Lung (tissue), 12 donors: Measurements from ENCODE around the gene KCNK1. TPM values are rescaled to one million over a fixed set of nuclear protein-coding genes. Genes with fewer than 3 reads are reported as not detected.

ENCODE experiments used
- ATAC-seq: fragments of 200-7000 bp; cut with Tn5 transposase; one replicate; pipeline ENCODE4 v1.9.1; 2020; ENCODE audit warnings: moderate number of reproducible peaks; ENCODE audit not compliant: insufficient read depth, low FRiP score
- DNase-seq, 3 donors: peaks; one replicate each; pipeline ENCODE4 v3.0.0-alpha.2; 2013 to 2017
- H3K27ac ChIP-seq, 2 donors: one replicate each; pipeline ENCODE4 v1.5.1; 2013; ENCODE audit warnings: mild to moderate bottlenecking in 2 of 2, moderate library complexity in 2 of 2, control low read depth in 1 of 2, inconsistent platforms in 1 of 2, low read depth in 1 of 2, low read length in 1 of 2
- H3K27me3 ChIP-seq, 3 donors: one replicate each; pipeline ENCODE4 v1.5.1; 2013; ENCODE audit warnings: low read length in 2 of 3; ENCODE audit not compliant: control insufficient read depth in 3 of 3, insufficient read depth in 3 of 3
- H3K36me3 ChIP-seq, 4 donors: one replicate each; pipeline ENCODE4 v1.5.1; 2013; ENCODE audit warnings: low read length in 4 of 4, mild to moderate bottlenecking in 1 of 4, moderate library complexity in 1 of 4; ENCODE audit not compliant: control insufficient read depth in 4 of 4, insufficient read depth in 4 of 4
- H3K4me1 ChIP-seq, 5 donors: one replicate each; pipeline ENCODE4 v1.5.1; 2013; ENCODE audit warnings: low read length in 5 of 5, mild to moderate bottlenecking in 2 of 5, moderate library complexity in 1 of 5; ENCODE audit not compliant: control insufficient read depth in 5 of 5, insufficient read depth in 5 of 5
- H3K4me3 ChIP-seq: one replicate; pipeline ENCODE4 v1.5.1; 2013; ENCODE audit warnings: mild to moderate bottlenecking, control low read depth, moderate library complexity
- H3K9ac ChIP-seq, 2 donors: one replicate each; pipeline ENCODE4 v1.5.1; 2013; ENCODE audit warnings: low read length in 2 of 2, control low read depth in 1 of 2; ENCODE audit not compliant: insufficient read depth in 1 of 2
- H3K9me3 ChIP-seq, 4 donors: one replicate each; pipeline ENCODE4 v1.5.1; 2013; ENCODE audit warnings: low read length in 3 of 4, mild to moderate bottlenecking in 1 of 4, moderate library complexity in 1 of 4; ENCODE audit not compliant: control insufficient read depth in 4 of 4, insufficient read depth in 3 of 4
- CTCF ChIP-seq: IDR thresholded peaks from 2 replicates; pipeline ENCODE4 v1.5.1; 2012; ENCODE audit warnings: mild to moderate bottlenecking; ENCODE audit errors: control extremely low read depth, extremely low read depth
- WGBS, 2 donors: extraction: QIAGEN DNeasy Blood & Tissue Kit; methylation state at CpG; one replicate each; pipeline ENCODE4 v1.1.7; 2013; 5-methylcytosine and 5-hydroxymethylcytosine counted together
- polyA plus RNA-seq, 2 donors: library from polyadenylated mRNA; stranded (reverse); fragments of 200-250 nt; gene quantifications; one replicate each; pipeline ENCODE4 v1.2.1, GENCODE V29; 2013
- total RNA-seq, 2 donors: library from RNA; depleted of rRNA in 1 of 2; stranded (reverse); fragments of >200 nt in 1 of 2; gene quantifications; one replicate each; pipeline ENCODE4 v1.2.1, GENCODE V29; 2014 to 2021
- donor health status: control.
- donor health status: control.
- donor health status: Bipolar disorder and iron deficiency.
- donor health status: healthy.
- donor health status: DM: yes; HTN: yes; CAD: no.

The KCNK1 gene
- total and polyA plus RNA-seq, 4 donors = 8.9 to 13.1 (median 11.2) TPM

- ATAC-seq (no peak), DNase-seq (no peak)
- no peaks in the 10 kb centered on the region for H3K9me3 ChIP-seq
- H3K27ac ChIP-seq = no peak overlapping the region
- WGBS, 2 donors = 86 to 88% methylated on average over 7 of the region's 7 CpGs
- no peak overlapping the region for H3K9ac ChIP-seq
- H3K4me3 ChIP-seq = no peak overlapping the region
- H3K27me3 ChIP-seq = no peaks in the 10 kb centered on the region
- peaks cover 0 to 6% (median 0%) of the 10 kb centered on the region in 5 donors for H3K4me1 ChIP-seq
- H3K36me3 ChIP-seq = no peaks in the 10 kb centered on the region
- TF ChIP-seq CTCF = no peak
These were observed 24.6 kb downstream of the KCNK1 start for GRCh38 chr1:233638513-233638912.

GRCh38 chr1:233639611-233640010 lies 25.7 kb downstream of the KCNK1 start:
- WGBS, 2 donors = 39 to 41% methylated on average over 5 of the region's 5 CpGs
- TF ChIP-seq CTCF = no peak
- no peak overlapping the region for H3K9ac ChIP-seq

GRCh38 chr1:233640179-233640578 lies 26.3 kb downstream of the KCNK1 start:
- no peak overlapping the region for H3K27ac ChIP-seq
- no peaks in the 10 kb centered on the region for H3K9me3 ChIP-seq
- DNase-seq (no peak), ATAC-seq (no peak)
- no peaks in the 10 kb centered on the region for H3K36me3 ChIP-seq
- no peak overlapping the region for H3K9ac ChIP-seq
- no peak overlapping the region for H3K4me3 ChIP-seq
- 78 to 89% methylated on average over 3 of the region's 3 CpGs for WGBS, 2 donors
- TF ChIP-seq CTCF = no peak
- no peaks in the 10 kb centered on the region for H3K27me3 ChIP-seq
- no peaks in the 10 kb centered on the region for H3K4me1 ChIP-seq

More at GRCh38 chr1:233639611-233640010, 25.7 kb downstream of the KCNK1 start:
- Histone ChIP-seq H3K27me3 (no peaks in the 10 kb centered on the region), H3K27ac (no peak overlapping the region), H3K9me3 (no peaks in the 10 kb centered on the region), H3K4me1 (peaks cover 0 to 2% (median 0%) of the 10 kb centered on the region in 5 donors), H3K36me3 (no peaks in the 10 kb centered on the region), H3K4me3 (no peak overlapping the region)
- peak in 1 of 3 donors; percentile 22 for DNase-seq
- ATAC-seq = no peak

- 89% methylated on average over 6 of the region's 6 CpGs for WGBS, 2 donors
These were observed 27.1 kb downstream of the KCNK1 start for GRCh38 chr1:233641029-233641428.

More at GRCh38 chr1:233641029-233641428, 27.1 kb downstream of the KCNK1 start:
- H3K4me1 ChIP-seq = no peaks in the 10 kb centered on the region
- H3K9ac ChIP-seq = no peak overlapping the region
- H3K36me3 ChIP-seq = no peaks in the 10 kb centered on the region
- H3K9me3 ChIP-seq = no peaks in the 10 kb centered on the region
- no peak for TF ChIP-seq CTCF
- H3K4me3 ChIP-seq = no peak overlapping the region
- no peaks in the 10 kb centered on the region for H3K27me3 ChIP-seq
- H3K27ac ChIP-seq = no peak overlapping the region
- ATAC-seq = no peak
- no peak for DNase-seq
